ENCODE results near the gene TNFRSF12A.
A peak's percentile ranks its signal among the peaks of the same experiment; 100 is the strongest.

TNFRSF12A gene

DNA sequence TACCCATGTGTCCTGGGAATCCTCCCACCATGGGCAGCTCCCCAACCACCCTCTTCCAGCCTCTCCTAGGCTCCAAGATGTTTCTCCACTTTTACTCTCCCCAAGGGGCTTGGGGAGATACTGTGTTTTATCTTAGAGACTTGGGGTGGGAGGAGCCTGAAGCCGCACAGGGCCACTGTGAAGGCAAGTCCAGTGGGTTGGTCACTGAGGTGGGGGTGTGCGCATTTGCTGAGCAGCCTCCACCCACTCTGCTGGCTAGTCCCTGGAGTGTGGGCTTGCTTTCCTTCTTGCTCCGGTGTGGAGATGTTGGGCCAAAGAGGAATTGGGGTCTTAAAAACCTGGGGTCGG, 11.5 kb upstream of the TNFRSF12A start:
- no peak overlapping the region for H3K27ac ChIP-seq (ENCODE audit: low read depth, low read length)
- H3K9me3 ChIP-seq (ENCODE audit: control insufficient read depth in 5 of 5, low read length in 5 of 5), result no peaks in the 10 kb centered on the region
- peak overlapping the region in 1 of 5 donors; percentile 18 for H3K4me3 ChIP-seq (ENCODE audit: low read depth in 1 of 5, low read length in 5 of 5)
- H3K4me1 ChIP-seq (ENCODE audit: control insufficient read depth in 5 of 5, insufficient read depth in 5 of 5, low read length in 5 of 5), result peaks cover 0 to 28% (median 18%) of the 10 kb centered on the region in 5 donors
- peak overlapping the region in 1 of 5 donors; percentile 30 for H3K9ac ChIP-seq (ENCODE audit: low read length in 5 of 5)
- H3K36me3 ChIP-seq (ENCODE audit: control insufficient read depth in 5 of 5, insufficient read depth in 5 of 5, low read length in 5 of 5), result no peaks in the 10 kb centered on the region
- H3K27me3 ChIP-seq (ENCODE audit: control insufficient read depth in 5 of 5, insufficient read depth in 4 of 5, low read length in 5 of 5), result peaks cover 41 to 61% (median 51%) of the 10 kb centered on the region in 5 donors

DNA sequence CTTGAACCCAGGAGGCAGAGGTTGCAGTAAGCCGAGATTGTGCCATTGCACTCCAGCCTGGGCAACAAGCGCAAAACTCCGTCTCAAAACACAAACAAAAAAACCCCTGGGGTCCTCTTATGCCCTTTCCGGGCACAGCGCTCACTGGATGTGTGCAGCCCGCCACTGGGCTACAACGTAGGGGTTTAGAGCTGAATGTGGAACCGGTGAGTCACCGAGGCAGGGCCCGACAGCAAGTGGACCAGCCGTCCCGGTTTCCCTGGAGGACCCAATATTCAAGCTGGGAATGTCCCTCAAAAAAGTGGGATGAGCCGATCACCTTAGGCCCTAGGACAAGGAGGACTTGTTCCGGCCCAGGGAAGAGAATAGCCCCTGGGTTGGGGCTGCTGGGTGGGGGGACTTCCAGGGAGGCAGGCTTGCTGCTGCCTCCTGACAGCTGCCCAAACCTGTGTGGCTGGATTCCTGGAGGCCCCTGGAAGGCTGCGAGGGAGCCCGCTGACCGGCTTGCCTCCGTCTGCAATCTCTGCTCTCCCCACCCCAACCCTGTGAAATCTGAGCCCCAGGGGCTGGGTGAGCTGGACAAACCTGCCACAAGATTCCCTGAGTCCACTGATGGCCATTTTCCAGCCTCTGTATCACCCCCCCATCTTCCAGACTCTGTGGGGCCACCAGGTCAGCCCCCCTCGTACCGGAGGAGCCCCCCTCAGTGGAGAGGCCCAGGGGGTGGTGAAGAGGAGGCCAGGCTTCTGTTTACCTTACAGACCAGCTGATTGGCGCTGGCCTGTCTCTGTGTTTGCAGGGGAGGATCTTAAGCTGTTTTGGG, 10.4 kb upstream of the TNFRSF12A start:
- no peak overlapping the region for H3K9ac ChIP-seq (ENCODE audit: low read length in 5 of 5)
- peaks cover 0 to 25% (median 17%) of the 10 kb centered on the region in 5 donors for H3K4me1 ChIP-seq (ENCODE audit: control insufficient read depth in 5 of 5, insufficient read depth in 5 of 5, low read length in 5 of 5)
- no peaks in the 10 kb centered on the region for H3K9me3 ChIP-seq (ENCODE audit: control insufficient read depth in 5 of 5, low read length in 5 of 5)
- H3K27ac ChIP-seq (ENCODE audit: low read depth, low read length), result no peak overlapping the region
- H3K36me3 ChIP-seq (ENCODE audit: control insufficient read depth in 5 of 5, insufficient read depth in 5 of 5, low read length in 5 of 5), result no peaks in the 10 kb centered on the region
- H3K27me3 ChIP-seq (ENCODE audit: control insufficient read depth in 5 of 5, insufficient read depth in 4 of 5, low read length in 5 of 5), result peaks cover 46 to 71% (median 58%) of the 10 kb centered on the region in 5 donors
- no peak overlapping the region for H3K4me3 ChIP-seq (ENCODE audit: low read depth in 1 of 5, low read length in 5 of 5)

DNA sequence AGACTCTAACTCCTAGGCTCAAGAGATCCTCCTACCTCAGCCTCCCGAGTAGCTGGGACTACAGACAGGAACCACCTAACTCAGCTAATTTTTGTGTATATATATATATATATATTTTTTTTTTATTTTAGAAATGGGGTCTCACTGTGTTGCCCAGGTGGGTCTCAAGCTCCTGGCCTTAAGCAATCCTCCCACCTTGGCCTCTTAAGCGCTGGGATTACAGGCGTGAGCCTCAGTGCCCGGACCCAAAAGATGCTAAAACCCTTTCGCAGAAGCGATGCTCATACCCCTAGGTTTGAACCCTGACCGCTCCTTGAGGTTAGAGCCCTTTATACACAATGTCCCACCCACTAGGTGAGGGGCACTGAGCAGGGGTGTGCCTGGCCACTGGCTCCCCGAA, 9.7 kb upstream of the TNFRSF12A start:
- no peaks in the 10 kb centered on the region for H3K36me3 ChIP-seq (ENCODE audit: control insufficient read depth in 5 of 5, insufficient read depth in 5 of 5, low read length in 5 of 5)
- H3K9ac ChIP-seq (ENCODE audit: low read length in 5 of 5), result no peak overlapping the region
- H3K9me3 ChIP-seq (ENCODE audit: control insufficient read depth in 5 of 5, low read length in 5 of 5), result no peaks in the 10 kb centered on the region
- H3K27me3 ChIP-seq (ENCODE audit: control insufficient read depth in 5 of 5, insufficient read depth in 4 of 5, low read length in 5 of 5), result peaks cover 46 to 73% (median 58%) of the 10 kb centered on the region in 5 donors
- no peak overlapping the region for H3K4me3 ChIP-seq (ENCODE audit: low read depth in 1 of 5, low read length in 5 of 5)
- H3K4me1 ChIP-seq (ENCODE audit: control insufficient read depth in 5 of 5, insufficient read depth in 5 of 5, low read length in 5 of 5), result peaks cover 0 to 22% (median 14%) of the 10 kb centered on the region in 5 donors
- no peak overlapping the region for H3K27ac ChIP-seq (ENCODE audit: low read depth, low read length)

DNA sequence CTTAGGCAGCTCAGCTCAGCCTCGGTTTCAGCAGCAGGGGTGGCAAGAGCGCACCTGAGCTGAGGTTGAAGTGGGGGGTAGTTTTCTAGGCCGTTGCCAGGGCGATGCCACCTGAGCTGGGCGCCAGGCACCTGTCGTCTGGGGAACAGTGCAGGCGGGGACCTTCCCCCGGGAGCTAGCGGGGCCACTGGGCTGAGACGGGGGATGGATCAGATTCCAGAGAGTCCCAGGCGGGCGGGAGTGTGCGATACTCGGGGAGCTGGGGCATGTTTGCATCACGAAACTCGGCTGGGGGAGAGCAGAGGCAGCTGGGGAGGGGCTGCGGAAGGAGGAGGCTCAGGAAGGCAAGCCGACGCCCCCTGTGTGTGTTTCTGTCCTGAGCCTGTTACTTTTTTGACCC, 7.9 kb upstream of the TNFRSF12A start:
- Histone ChIP-seq H3K27me3 (ENCODE audit: control insufficient read depth in 5 of 5, insufficient read depth in 4 of 5, low read length in 5 of 5) (peaks cover 43 to 72% (median 54%) of the 10 kb centered on the region in 5 donors), H3K9ac (ENCODE audit: low read length in 5 of 5) (no peak overlapping the region), H3K27ac (ENCODE audit: low read depth, low read length) (no peak overlapping the region), H3K9me3 (ENCODE audit: control insufficient read depth in 5 of 5, low read length in 5 of 5) (no peaks in the 10 kb centered on the region), H3K4me1 (ENCODE audit: control insufficient read depth in 5 of 5, insufficient read depth in 5 of 5, low read length in 5 of 5) (peaks cover 0 to 16% (median 14%) of the 10 kb centered on the region in 5 donors), H3K4me3 (ENCODE audit: low read depth in 1 of 5, low read length in 5 of 5) (no peak overlapping the region), H3K36me3 (ENCODE audit: control insufficient read depth in 5 of 5, insufficient read depth in 5 of 5, low read length in 5 of 5) (no peaks in the 10 kb centered on the region)

DNA sequence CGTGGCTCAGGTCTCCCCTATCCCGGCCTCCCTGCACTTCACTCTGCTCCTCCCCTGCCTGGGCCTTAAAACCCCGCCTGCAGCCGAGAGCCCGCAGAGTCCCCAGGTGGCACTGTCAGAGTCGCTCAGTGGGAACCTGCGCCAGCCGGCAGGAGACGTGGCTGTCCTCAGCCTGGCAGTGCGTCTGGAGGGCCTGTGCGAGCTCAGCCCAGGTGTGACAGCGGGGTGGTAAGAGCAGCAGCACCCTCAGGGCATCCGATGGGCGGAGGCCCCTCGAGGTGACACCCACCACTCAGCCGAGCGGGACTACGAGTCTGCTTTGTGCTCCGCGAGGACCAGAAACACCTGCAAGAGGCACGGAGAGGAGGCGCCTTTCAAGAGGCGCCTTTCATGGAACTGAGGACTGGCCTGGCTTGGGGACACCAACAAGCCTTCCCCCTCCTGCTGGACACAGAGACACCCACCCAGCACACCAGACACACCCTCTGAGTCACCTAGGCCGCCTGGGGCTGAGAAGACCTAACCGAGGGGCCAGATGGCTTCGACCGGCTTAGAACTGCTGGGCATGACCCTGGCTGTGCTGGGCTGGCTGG, 7.2 kb upstream of the TNFRSF12A start, which contains the start of gene CLDN9:
Gene CLDN9, plus strand, starts transcription at position 96 of the 593 bp plus-strand sequence. Its CDS starts 440 bp downstream, at position 536.
- Histone ChIP-seq H3K4me1 (ENCODE audit: control insufficient read depth in 5 of 5, insufficient read depth in 5 of 5, low read length in 5 of 5) (peaks cover 0 to 9% (median 7%) of the 10 kb centered on the region in 5 donors), H3K4me3 (ENCODE audit: low read depth in 1 of 5, low read length in 5 of 5) (no peak within 1 kb of the TSS), H3K27ac (ENCODE audit: low read depth, low read length) (no peak within 1 kb of the TSS), H3K9me3 (ENCODE audit: control insufficient read depth in 5 of 5, low read length in 5 of 5) (no peaks in the 10 kb centered on the region), H3K36me3 (ENCODE audit: control insufficient read depth in 5 of 5, insufficient read depth in 5 of 5, low read length in 5 of 5) (no peaks in the 10 kb centered on the region), H3K27me3 (ENCODE audit: control insufficient read depth in 5 of 5, insufficient read depth in 4 of 5, low read length in 5 of 5) (peaks cover 38 to 70% (median 52%) of the 10 kb centered on the region in 5 donors), H3K9ac (ENCODE audit: low read length in 5 of 5) (no peak within 1 kb of the TSS)

DNA sequence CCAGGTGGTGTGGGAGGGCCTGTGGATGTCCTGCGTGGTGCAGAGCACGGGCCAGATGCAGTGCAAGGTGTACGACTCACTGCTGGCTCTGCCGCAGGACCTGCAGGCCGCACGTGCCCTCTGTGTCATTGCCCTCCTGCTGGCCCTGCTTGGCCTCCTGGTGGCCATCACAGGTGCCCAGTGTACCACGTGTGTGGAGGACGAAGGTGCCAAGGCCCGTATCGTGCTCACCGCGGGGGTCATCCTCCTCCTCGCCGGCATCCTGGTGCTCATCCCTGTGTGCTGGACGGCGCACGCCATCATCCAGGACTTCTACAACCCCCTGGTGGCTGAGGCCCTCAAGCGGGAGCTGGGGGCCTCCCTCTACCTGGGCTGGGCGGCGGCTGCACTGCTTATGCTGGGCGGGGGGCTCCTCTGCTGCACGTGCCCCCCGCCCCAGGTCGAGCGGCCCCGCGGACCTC, 6.6 kb upstream of the TNFRSF12A start:
- Histone ChIP-seq H3K4me1 (ENCODE audit: control insufficient read depth in 5 of 5, insufficient read depth in 5 of 5, low read length in 5 of 5) (peaks cover 0 to 8% (median 2%) of the 10 kb centered on the region in 5 donors), H3K9ac (ENCODE audit: low read length in 5 of 5) (no peak overlapping the region), H3K36me3 (ENCODE audit: control insufficient read depth in 5 of 5, insufficient read depth in 5 of 5, low read length in 5 of 5) (no peaks in the 10 kb centered on the region), H3K27ac (ENCODE audit: low read depth, low read length) (no peak overlapping the region), H3K4me3 (ENCODE audit: low read depth in 1 of 5, low read length in 5 of 5) (no peak overlapping the region), H3K9me3 (ENCODE audit: control insufficient read depth in 5 of 5, low read length in 5 of 5) (no peaks in the 10 kb centered on the region), H3K27me3 (ENCODE audit: control insufficient read depth in 5 of 5, insufficient read depth in 4 of 5, low read length in 5 of 5) (peaks cover 36 to 70% (median 51%) of the 10 kb centered on the region in 5 donors)

DNA sequence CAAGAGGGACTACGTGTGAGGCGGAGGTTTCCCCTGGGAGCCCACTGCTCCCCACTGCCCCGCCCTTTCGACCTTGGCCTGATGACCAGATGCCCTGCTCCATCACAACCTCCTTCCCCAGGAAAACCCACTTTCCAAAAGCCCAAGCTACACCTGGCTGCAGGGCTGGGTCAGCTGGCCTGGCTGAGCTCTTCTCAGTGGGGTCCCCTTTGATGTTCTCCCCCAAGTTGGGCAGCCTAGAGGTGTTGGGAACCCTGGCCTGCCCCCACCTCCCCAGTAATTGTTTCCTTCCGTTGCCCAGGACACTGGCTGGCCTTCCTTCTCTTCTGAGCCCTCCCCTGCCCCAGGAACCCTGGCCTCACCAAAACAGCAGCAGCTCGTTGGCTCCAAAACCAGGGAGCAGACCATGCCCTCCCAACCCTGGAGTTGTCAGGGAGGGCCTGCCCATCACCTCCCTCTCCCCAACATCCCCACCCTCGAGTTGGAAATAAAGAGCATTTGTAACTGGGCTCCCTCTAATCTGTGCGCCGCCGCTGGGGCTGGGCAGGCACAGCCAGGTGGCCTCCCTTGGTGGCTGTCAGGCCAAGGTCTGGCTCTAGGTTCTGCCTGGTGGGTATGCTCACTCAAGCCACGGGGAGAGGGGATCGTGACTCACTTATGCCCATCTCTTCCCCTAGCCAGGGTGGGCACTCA, 6.0 kb upstream of the TNFRSF12A start:
- Histone ChIP-seq H3K4me3 (ENCODE audit: low read depth in 1 of 5, low read length in 5 of 5) (no peak overlapping the region), H3K36me3 (ENCODE audit: control insufficient read depth in 5 of 5, insufficient read depth in 5 of 5, low read length in 5 of 5) (no peaks in the 10 kb centered on the region), H3K9me3 (ENCODE audit: control insufficient read depth in 5 of 5, low read length in 5 of 5) (no peaks in the 10 kb centered on the region), H3K27me3 (ENCODE audit: control insufficient read depth in 5 of 5, insufficient read depth in 4 of 5, low read length in 5 of 5) (peaks cover 34 to 68% (median 47%) of the 10 kb centered on the region in 5 donors), H3K27ac (ENCODE audit: low read depth, low read length) (no peak overlapping the region), H3K9ac (ENCODE audit: low read length in 5 of 5) (no peak overlapping the region), H3K4me1 (ENCODE audit: control insufficient read depth in 5 of 5, insufficient read depth in 5 of 5, low read length in 5 of 5) (peaks cover 0 to 6% (median 0%) of the 10 kb centered on the region in 5 donors)

- H3K9ac ChIP-seq (ENCODE audit: low read length in 5 of 5), result no peak overlapping the region
- H3K27ac ChIP-seq (ENCODE audit: low read depth, low read length), result no peak overlapping the region
- H3K27me3 ChIP-seq (ENCODE audit: control insufficient read depth in 5 of 5, insufficient read depth in 4 of 5, low read length in 5 of 5), result peaks cover 30 to 62% (median 42%) of the 10 kb centered on the region in 5 donors
- H3K36me3 ChIP-seq (ENCODE audit: control insufficient read depth in 5 of 5, insufficient read depth in 5 of 5, low read length in 5 of 5), result no peaks in the 10 kb centered on the region
- no peaks in the 10 kb centered on the region for H3K9me3 ChIP-seq (ENCODE audit: control insufficient read depth in 5 of 5, low read length in 5 of 5)
- H3K4me1 ChIP-seq (ENCODE audit: control insufficient read depth in 5 of 5, insufficient read depth in 5 of 5, low read length in 5 of 5), result peaks cover 0 to 9% (median 4%) of the 10 kb centered on the region in 5 donors
- H3K4me3 ChIP-seq (ENCODE audit: low read depth in 1 of 5, low read length in 5 of 5), result no peak overlapping the region
Measured at GRCh38 chr16:3014971-3015370, 5.2 kb upstream of the TNFRSF12A start.

DNA sequence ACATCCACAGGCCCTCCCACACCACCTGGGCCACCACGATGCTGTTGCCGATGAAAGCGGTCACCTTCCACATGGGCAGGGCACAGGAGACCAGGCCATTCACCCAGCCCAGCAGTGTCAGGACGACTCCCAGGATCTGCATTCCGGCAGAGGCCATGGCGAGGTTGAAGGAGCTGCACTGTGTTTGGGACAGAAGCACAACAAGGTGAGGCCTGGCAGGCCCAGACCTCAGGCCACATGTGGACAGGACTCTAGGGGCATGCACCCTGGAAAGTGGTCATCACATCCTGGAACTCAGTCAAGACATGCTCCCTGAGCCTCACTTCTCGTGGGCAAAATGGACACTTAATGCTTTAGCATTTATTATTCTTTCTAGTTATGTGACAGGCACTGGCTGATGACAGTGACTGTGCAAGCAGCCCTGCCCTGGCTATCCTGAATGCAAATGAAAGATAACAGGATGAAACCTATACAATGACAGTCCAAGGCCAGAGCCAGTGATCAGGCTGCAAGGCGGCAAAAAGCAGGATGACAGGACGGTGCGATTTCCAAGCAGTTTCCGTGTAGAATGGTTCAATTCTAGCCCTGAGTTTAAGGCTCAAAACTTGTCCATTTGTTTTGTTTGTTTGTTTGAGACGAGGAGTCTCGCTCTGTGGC, 4.2 kb upstream of the TNFRSF12A start:
- Histone ChIP-seq H3K27me3 (ENCODE audit: control insufficient read depth in 5 of 5, insufficient read depth in 4 of 5, low read length in 5 of 5) (peaks cover 30 to 56% (median 37%) of the 10 kb centered on the region in 5 donors), H3K27ac (ENCODE audit: low read depth, low read length) (no peak overlapping the region), H3K36me3 (ENCODE audit: control insufficient read depth in 5 of 5, insufficient read depth in 5 of 5, low read length in 5 of 5) (no peaks in the 10 kb centered on the region), H3K4me3 (ENCODE audit: low read depth in 1 of 5, low read length in 5 of 5) (no peak overlapping the region), H3K9ac (ENCODE audit: low read length in 5 of 5) (no peak overlapping the region), H3K9me3 (ENCODE audit: control insufficient read depth in 5 of 5, low read length in 5 of 5) (no peaks in the 10 kb centered on the region), H3K4me1 (ENCODE audit: control insufficient read depth in 5 of 5, insufficient read depth in 5 of 5, low read length in 5 of 5) (peaks cover 0 to 18% (median 10%) of the 10 kb centered on the region in 5 donors)

Data from subcutaneous abdominal adipose tissue (tissue), 5 donors.